HEK293 (cell line): ENCODE results near the gene ADAM19.

ENCODE experiments used
- CTCF ChIA-PET: fragments of 350-600 bp; formaldehyde crosslinking; extraction: SDS; loops from one replicate; lab custom pipeline; 2021; ENCODE audit warnings: antibody characterized with exemption; lab: Yijun Ruan, JAX
- POLR2A ChIA-PET: fragments of 300-600 bp; formaldehyde crosslinking; extraction: SDS; loops from one replicate; lab custom pipeline; 2020; ENCODE audit warnings: antibody characterized with exemption, inconsistent platforms; lab: Yijun Ruan, JAX
- H3K27ac ChIP-seq: fragments of 200-500 bp; sonication (Bioruptor generic); 2 replicates; pipeline ENCODE4 v1.5.1; 2014; ENCODE audit warnings: low read depth, low read length, control low read depth, inconsistent platforms; ENCODE audit errors: extremely low read depth
- H3K36me3 ChIP-seq, 2 experiments: fragments of 200-500 bp in 1 of 2; sonication (Bioruptor generic) in 1 of 2; 1 replicate in 1 of 2; 2 replicates in 1 of 2; pipeline ENCODE4 v1.5.1; 2014 to 2017; ENCODE audit warnings: inconsistent platforms in 2 of 2, low read length in 2 of 2; ENCODE audit not compliant: control insufficient read depth in 2 of 2, insufficient read depth in 1 of 2
- H3K4me1 ChIP-seq: fragments of 200-500 bp; sonication (Bioruptor generic); 2 replicates; pipeline ENCODE4 v1.5.1; 2014; ENCODE audit warnings: mild to moderate bottlenecking, low read length, inconsistent platforms; ENCODE audit not compliant: control insufficient read depth, insufficient read depth
- H3K4me3 ChIP-seq: 2 replicates; pipeline ENCODE4 v1.5.1; 2011; ENCODE audit warnings: low read depth, mild to moderate bottlenecking, control low read depth, low read length, moderate library complexity
- H3K9me3 ChIP-seq: fragments of 200-500 bp; sonication (Bioruptor generic); 2 replicates; pipeline ENCODE4 v1.5.1; 2014; ENCODE audit warnings: low read depth, low read length, inconsistent platforms; ENCODE audit not compliant: control insufficient read depth, insufficient read depth
- REPIN1 ChIP-seq: fragments of 450-650 bp; formaldehyde crosslinking; IDR thresholded peaks from 2 replicates; pipeline ENCODE4 v1.5.1; 2017; ENCODE audit warnings: missing biosample characterization, missing genetic modification characterization, low read depth
- ZBTB20 ChIP-seq: fragments of 450-650 bp; formaldehyde crosslinking; IDR thresholded peaks from 2 replicates; pipeline ENCODE4 v1.5.1; 2016; ENCODE audit warnings: missing biosample characterization, missing genetic modification characterization
- ZBTB7A ChIP-seq: fragments of 450-650 bp; formaldehyde crosslinking; IDR thresholded peaks from 2 replicates; pipeline ENCODE4 v1.5.1; 2016; ENCODE audit warnings: low read depth, missing biosample characterization, missing genetic modification characterization
- ZBTB8A ChIP-seq: fragments of 450-650 bp; formaldehyde crosslinking; IDR thresholded peaks from 2 replicates; pipeline ENCODE4 v1.5.1; 2016; ENCODE audit warnings: missing biosample characterization, missing genetic modification characterization
- ZNF146 ChIP-seq: fragments of 450-650 bp; formaldehyde crosslinking; IDR thresholded peaks from 2 replicates; pipeline ENCODE4 v1.5.1; 2016; ENCODE audit warnings: missing biosample characterization, missing genetic modification characterization
- ZNF239 ChIP-seq: fragments of 450-650 bp; formaldehyde crosslinking; IDR thresholded peaks from 2 replicates; pipeline ENCODE4 v1.5.1; 2016; ENCODE audit warnings: missing biosample characterization, missing genetic modification characterization
- ZNF266 ChIP-seq: fragments of 450-650 bp; formaldehyde crosslinking; IDR thresholded peaks from 2 replicates; pipeline ENCODE4 v1.5.1; 2016; ENCODE audit warnings: missing biosample characterization, missing genetic modification characterization, low read depth
- ZNF426 ChIP-seq: fragments of 450-650 bp; formaldehyde crosslinking; IDR thresholded peaks from 2 replicates; pipeline ENCODE4 v1.5.1; 2017; ENCODE audit warnings: missing biosample characterization, missing genetic modification characterization, mild to moderate bottlenecking, inconsistent platforms, moderate library complexity
- ZNF521 ChIP-seq: fragments of 450-650 bp; formaldehyde crosslinking; IDR thresholded peaks from 2 replicates; pipeline ENCODE4 v1.5.1; 2017; ENCODE audit warnings: missing biosample characterization, mild to moderate bottlenecking, missing genetic modification characterization
- ZNF544 ChIP-seq: fragments of 450-650 bp; formaldehyde crosslinking; IDR thresholded peaks from 2 replicates; pipeline ENCODE4 v1.5.0; 2017; ENCODE audit warnings: missing biosample characterization, missing genetic modification characterization
- ZNF629 ChIP-seq: fragments of 450-650 bp; formaldehyde crosslinking; IDR thresholded peaks from 2 replicates; pipeline ENCODE4 v1.5.1; 2017; ENCODE audit warnings: missing biosample characterization, missing genetic modification characterization
- ZNF670 ChIP-seq: fragments of 450-650 bp; formaldehyde crosslinking; IDR thresholded peaks from 2 replicates; pipeline ENCODE4 v1.5.1; 2016; ENCODE audit warnings: missing biosample characterization, missing genetic modification characterization, low read depth
- ZNF768 ChIP-seq: fragments of 450-650 bp; formaldehyde crosslinking; IDR thresholded peaks from 2 replicates; pipeline ENCODE4 v1.5.1; 2018; ENCODE audit warnings: missing biosample characterization, mild to moderate bottlenecking, missing genetic modification characterization
- TF ChIP-seq, protein P1 (sequence below): fragments of 450-650 bp; formaldehyde crosslinking; IDR thresholded peaks from 2 replicates; pipeline ENCODE4 v1.5.1; 2016; ENCODE audit warnings: missing biosample characterization, missing genetic modification characterization
- TF ChIP-seq, protein P2 (sequence below): fragments of 450-650 bp; formaldehyde crosslinking; IDR thresholded peaks from 2 replicates; pipeline ENCODE4; 2016; ENCODE audit warnings: missing biosample characterization, missing genetic modification characterization
- TF ChIP-seq, protein P3 (sequence below): fragments of 450-650 bp; formaldehyde crosslinking; IDR thresholded peaks from 2 replicates; pipeline ENCODE4 v1.5.1; 2017; ENCODE audit warnings: missing biosample characterization, mild to moderate bottlenecking, missing genetic modification characterization, moderate library complexity
- TF ChIP-seq, protein P4 (sequence below): fragments of 450-650 bp; formaldehyde crosslinking; conservative IDR thresholded peaks from 2 replicates; pipeline ENCODE4 v1.5.1; 2016; ENCODE audit warnings: low read depth, missing biosample characterization, missing genetic modification characterization
- TF ChIP-seq, protein P5 (sequence below): fragments of 450-650 bp; formaldehyde crosslinking; IDR thresholded peaks from 2 replicates; pipeline ENCODE4 v1.5.0; 2017; ENCODE audit warnings: missing biosample characterization, missing genetic modification characterization, borderline replicate concordance

ADAM19 gene

DNA sequence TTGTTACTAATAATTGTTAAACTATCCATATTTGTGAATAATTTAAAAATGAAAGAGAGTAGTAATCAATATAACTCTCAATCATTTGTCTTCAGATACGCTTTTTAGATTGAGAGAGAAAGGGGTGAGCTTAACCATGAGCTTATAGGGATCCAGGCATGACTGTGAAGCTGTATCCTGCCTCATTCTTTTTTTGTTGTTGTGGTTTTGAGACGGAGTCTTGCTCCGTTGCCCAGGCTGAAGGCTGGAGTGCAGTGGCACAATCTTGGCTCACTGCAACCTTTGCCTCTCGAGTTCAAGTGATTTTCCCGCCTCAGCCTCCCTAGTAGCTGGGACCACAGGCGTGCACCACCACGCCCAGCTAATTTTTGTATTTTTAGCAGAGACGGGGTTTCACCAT lies 71.5 kb downstream of the ADAM19 start (continued):
- no peak for TF ChIP-seq ZBTB7A
- no peak for TF ChIP-seq ZNF266 (tag by site-specific recombination)

DNA sequence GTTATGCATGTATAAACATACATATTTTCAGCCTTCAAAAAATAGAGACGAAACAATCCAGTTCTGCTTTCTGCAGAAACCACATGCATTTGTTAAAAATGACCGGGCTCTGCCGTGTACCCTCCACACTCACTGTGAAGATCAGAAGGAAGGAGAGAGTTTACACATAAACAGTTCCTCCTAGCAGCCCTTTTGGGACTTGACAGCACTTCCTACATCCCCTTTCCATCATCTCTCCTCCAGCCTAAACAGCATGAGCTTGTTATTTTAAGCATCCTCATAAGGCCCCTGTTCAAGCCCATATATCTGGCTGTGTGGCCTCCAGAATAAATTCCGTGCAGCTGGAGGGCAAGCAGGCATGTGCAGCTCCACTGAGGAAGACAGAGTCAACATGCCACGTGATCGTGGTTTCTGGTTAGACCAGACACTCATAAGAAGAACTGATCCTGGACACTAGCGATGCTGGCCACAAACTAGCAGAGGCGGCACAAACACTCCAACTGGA lies 73.4 kb downstream of the ADAM19 start:
- no peaks in the 10 kb centered on the region for H3K4me1 ChIP-seq
- H3K36me3 ChIP-seq = no peaks in the 10 kb centered on the region
- TF ChIP-seq ZNF146 (tag by site-specific recombination) (no peak), ZNF426 (tag by site-specific recombination) (no peak), ZNF670 (no peak), ZBTB8A (tag by site-specific recombination) (no peak), ZNF544 (tag by site-specific recombination) (no peak), ZBTB20 (tag by site-specific recombination) (no peak), REPIN1 (tag by site-specific recombination) (no peak), ZNF768 (tag by site-specific recombination) (no peak), ZNF629 (no peak), ZNF521 (tag by site-specific recombination) (no peak), ZNF239 (no peak)
- TF ChIP-seq, protein P1, sequence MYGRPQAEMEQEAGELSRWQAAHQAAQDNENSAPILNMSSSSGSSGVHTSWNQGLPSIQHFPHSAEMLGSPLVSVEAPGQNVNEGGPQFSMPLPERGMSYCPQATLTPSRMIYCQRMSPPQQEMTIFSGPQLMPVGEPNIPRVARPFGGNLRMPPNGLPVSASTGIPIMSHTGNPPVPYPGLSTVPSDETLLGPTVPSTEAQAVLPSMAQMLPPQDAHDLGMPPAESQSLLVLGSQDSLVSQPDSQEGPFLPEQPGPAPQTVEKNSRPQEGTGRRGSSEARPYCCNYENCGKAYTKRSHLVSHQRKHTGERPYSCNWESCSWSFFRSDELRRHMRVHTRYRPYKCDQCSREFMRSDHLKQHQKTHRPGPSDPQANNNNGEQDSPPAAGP (tag by site-specific recombination) = no peak
- TF ChIP-seq, protein P2, sequence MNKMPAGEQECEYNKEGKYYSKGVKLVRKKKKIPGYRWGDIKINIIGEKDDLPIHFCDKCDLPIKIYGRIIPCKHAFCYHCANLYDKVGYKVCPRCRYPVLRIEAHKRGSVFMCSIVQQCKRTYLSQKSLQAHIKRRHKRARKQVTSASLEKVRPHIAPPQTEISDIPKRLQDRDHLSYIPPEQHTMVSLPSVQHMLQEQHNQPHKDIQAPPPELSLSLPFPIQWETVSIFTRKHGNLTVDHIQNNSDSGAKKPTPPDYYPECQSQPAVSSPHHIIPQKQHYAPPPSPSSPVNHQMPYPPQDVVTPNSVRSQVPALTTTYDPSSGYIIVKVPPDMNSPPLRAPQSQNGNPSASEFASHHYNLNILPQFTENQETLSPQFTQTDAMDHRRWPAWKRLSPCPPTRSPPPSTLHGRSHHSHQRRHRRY (tag by site-specific recombination) = no peak
- TF ChIP-seq, protein P3, sequence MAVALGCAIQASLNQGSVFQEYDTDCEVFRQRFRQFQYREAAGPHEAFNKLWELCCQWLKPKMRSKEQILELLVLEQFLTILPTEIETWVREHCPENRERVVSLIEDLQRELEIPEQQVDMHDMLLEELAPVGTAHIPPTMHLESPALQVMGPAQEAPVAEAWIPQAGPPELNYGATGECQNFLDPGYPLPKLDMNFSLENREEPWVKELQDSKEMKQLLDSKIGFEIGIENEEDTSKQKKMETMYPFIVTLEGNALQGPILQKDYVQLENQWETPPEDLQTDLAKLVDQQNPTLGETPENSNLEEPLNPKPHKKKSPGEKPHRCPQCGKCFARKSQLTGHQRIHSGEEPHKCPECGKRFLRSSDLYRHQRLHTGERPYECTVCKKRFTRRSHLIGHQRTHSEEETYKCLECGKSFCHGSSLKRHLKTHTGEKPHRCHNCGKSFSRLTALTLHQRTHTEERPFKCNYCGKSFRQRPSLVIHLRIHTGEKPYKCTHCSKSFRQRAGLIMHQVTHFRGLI (tag by site-specific recombination) = no peak
- TF ChIP-seq, protein P4, sequence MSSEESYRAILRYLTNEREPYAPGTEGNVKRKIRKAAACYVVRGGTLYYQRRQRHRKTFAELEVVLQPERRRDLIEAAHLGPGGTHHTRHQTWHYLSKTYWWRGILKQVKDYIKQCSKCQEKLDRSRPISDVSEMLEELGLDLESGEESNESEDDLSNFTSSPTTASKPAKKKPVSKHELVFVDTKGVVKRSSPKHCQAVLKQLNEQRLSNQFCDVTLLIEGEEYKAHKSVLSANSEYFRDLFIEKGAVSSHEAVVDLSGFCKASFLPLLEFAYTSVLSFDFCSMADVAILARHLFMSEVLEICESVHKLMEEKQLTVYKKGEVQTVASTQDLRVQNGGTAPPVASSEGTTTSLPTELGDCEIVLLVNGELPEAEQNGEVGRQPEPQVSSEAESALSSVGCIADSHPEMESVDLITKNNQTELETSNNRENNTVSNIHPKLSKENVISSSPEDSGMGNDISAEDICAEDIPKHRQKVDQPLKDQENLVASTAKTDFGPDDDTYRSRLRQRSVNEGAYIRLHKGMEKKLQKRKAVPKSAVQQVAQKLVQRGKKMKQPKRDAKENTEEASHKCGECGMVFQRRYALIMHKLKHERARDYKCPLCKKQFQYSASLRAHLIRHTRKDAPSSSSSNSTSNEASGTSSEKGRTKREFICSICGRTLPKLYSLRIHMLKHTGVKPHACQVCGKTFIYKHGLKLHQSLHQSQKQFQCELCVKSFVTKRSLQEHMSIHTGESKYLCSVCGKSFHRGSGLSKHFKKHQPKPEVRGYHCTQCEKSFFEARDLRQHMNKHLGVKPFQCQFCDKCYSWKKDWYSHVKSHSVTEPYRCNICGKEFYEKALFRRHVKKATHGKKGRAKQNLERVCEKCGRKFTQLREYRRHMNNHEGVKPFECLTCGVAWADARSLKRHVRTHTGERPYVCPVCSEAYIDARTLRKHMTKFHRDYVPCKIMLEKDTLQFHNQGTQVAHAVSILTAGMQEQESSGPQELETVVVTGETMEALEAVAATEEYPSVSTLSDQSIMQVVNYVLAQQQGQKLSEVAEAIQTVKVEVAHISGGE (tag by site-specific recombination) = no peak
- TF ChIP-seq, protein P5, sequence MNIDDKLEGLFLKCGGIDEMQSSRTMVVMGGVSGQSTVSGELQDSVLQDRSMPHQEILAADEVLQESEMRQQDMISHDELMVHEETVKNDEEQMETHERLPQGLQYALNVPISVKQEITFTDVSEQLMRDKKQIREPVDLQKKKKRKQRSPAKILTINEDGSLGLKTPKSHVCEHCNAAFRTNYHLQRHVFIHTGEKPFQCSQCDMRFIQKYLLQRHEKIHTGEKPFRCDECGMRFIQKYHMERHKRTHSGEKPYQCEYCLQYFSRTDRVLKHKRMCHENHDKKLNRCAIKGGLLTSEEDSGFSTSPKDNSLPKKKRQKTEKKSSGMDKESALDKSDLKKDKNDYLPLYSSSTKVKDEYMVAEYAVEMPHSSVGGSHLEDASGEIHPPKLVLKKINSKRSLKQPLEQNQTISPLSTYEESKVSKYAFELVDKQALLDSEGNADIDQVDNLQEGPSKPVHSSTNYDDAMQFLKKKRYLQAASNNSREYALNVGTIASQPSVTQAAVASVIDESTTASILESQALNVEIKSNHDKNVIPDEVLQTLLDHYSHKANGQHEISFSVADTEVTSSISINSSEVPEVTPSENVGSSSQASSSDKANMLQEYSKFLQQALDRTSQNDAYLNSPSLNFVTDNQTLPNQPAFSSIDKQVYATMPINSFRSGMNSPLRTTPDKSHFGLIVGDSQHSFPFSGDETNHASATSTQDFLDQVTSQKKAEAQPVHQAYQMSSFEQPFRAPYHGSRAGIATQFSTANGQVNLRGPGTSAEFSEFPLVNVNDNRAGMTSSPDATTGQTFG (tag by site-specific recombination) = no peak
- ChIA-PET CTCF (no interaction called here), POLR2A (no interaction called here)
- no peak overlapping the region for H3K27ac ChIP-seq
- no peak overlapping the region for H3K4me3 ChIP-seq
- no peaks in the 10 kb centered on the region for H3K9me3 ChIP-seq
